Gastroesophageal sphincter (tissue), 3 donors: ENCODE data around the gene CASK.

ENCODE experiments used
- POLR2A ChIP-seq, 2 donors: fragments of 450-650 bp; IDR thresholded peaks; one replicate each; pipeline ENCODE4 v1.6.1; 2017; ENCODE audit warnings: antibody characterized with exemption in 2 of 2, mild to moderate bottlenecking in 2 of 2, moderate library complexity in 1 of 2
- TF ChIP-seq, protein P1 (sequence below), 4 experiments: fragments of 200-600 bp in 2 of 4; fragments of 450-650 bp in 2 of 4; sonication (generic) in 1 of 4; IDR thresholded peaks; one replicate each; pipeline ENCODE4 v1.5.1; 2017 to 2019; ENCODE audit warnings: antibody characterized with exemption in 4 of 4, mild to moderate bottlenecking in 2 of 4, moderate library complexity in 2 of 4

DNA sequence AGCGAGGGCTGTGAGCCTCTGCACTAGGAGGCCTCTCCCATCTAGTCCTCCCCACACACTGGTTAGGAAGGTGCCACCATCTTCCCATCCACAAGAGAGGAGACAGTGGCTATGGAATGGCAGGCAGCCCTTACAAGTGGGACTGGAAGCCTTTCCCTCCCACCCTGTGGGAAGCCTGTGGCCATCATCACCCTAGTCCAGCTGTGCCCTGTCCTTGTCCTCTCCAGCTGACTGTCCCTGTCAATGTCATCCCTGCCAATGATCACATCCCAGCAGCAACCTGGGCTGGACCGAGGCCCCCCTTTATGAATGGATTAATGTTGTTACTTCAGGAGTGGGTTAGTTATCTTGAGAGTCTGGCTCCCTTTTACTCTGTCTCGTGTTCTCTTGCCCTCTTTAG, 423.4 kb downstream of the CASK start:
- TF ChIP-seq, protein P1, sequence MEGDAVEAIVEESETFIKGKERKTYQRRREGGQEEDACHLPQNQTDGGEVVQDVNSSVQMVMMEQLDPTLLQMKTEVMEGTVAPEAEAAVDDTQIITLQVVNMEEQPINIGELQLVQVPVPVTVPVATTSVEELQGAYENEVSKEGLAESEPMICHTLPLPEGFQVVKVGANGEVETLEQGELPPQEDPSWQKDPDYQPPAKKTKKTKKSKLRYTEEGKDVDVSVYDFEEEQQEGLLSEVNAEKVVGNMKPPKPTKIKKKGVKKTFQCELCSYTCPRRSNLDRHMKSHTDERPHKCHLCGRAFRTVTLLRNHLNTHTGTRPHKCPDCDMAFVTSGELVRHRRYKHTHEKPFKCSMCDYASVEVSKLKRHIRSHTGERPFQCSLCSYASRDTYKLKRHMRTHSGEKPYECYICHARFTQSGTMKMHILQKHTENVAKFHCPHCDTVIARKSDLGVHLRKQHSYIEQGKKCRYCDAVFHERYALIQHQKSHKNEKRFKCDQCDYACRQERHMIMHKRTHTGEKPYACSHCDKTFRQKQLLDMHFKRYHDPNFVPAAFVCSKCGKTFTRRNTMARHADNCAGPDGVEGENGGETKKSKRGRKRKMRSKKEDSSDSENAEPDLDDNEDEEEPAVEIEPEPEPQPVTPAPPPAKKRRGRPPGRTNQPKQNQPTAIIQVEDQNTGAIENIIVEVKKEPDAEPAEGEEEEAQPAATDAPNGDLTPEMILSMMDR (IDR thresholded peaks at IDR 0.05) = no peak
- TF ChIP-seq POLR2A (IDR thresholded peaks at IDR 0.05) = no peak
